Stimulated activated CD8-positive, alpha-beta memory T cell treated with anti-CD3 and anti-CD28 coated beads, Interleukin-4, amount 100 ng/mL, for 4 hours (primary cell): ENCODE results near the gene SEZ6.

Experiments used
- DNase-seq, 2 donors: peaks; one replicate each; pipeline ENCODE4 v3.0.0-alpha.2; 2020; ENCODE audit warnings: low read depth in 2 of 2, low spot score in 1 of 2

SEZ6 gene

DNA sequence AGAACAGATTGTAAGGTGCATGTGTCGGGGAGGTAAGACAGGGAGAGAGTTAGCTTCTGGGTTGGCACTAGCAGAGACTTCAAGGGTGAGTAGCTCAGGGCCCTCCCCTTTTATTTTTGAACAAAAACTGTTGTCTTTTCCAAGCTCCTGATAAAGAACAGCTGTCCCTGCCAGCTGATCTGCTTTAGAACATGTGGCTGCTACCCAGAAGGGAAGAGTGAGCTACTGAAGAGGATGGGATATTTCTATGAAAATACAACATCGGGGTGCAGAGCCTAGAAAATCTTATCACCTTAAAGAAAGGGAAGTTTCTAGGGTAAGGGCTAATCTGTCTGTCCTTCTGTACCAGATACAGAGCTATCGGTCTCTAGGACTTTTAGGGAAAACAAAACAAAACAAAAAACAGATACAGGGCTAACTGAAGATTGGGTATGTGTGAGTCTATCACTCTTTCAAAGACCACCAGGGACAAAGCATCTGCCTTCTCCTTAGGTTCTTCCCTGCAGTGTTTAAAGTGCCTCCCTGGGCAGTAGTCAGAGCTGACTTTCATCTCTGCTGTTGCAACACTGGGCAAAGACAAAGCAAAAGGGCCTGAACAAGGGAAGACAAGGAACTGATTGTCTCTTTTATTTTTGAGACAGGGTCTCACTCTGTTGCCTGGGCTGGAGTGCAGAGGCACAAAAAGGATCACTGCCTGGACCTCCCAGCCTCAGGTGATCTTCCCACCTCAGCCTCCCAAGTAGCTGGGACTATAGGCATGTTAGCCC, 97.9 kb downstream of the SEZ6 start:
- no peak for DNase-seq

DNA sequence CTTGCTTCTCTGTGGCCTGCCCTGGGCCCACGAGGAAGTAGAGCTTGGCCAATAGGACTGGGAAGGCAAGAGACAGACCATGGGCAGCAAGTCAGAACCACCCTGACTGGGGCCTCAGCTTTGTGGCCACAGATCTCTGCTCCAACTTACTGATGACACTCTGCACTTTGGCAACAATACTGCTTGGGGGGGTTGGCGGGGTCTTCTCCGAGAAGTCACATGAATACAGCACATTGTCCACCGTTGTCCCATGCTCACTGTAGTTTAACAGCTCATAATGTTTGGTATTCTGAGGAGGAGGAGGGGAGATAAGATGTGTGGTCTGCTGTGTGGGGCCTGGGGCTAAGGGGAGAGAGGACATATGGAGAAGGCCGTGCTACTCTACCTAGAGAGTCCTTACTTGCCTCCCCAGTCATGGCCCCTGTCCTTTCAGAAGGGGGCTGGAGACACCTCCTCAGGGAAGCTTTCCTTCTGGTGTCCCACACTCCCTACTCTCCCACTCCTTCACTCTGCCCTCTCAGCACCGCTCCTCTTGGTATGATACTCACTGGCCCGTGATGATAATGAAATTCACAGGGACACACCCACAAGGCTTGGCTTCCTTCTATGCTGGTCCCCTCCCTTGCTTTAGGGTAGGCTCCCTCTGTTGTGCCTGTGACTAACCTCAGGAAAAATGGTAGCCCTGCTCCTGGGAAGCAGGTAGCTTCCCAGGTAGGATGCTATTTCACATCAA, 99.0 kb downstream of the SEZ6 start:
- no peak for DNase-seq

DNA sequence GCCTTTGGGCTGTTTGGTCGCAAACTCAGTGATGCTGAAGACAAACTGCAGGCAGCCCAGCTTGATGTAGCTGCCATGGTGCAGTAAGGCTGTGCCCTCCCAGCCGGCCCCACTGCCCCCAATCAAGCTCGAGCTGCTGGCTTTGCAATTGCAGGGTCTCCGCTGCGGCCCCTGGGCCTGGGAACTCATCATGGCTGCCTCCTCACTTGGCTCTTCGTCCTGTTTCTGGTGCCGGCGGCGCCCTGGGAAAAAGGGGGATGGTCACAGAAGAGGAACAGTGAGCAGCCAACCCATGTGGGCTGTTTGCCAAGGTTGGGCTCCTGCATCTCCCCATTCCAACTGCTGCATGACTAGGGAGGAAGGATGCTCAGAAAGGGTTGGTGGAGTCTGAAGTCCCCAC, 99.6 kb downstream of the SEZ6 start:
- DNase-seq = no peak
